ENCODE data around the gene TOM1L2.
"Not testable (repeated sequence)": the region's sequence is repeated elsewhere in the genome, so short reads cannot be mapped to it uniquely, and the experiment has no call there.

TOM1L2 gene

DNA sequence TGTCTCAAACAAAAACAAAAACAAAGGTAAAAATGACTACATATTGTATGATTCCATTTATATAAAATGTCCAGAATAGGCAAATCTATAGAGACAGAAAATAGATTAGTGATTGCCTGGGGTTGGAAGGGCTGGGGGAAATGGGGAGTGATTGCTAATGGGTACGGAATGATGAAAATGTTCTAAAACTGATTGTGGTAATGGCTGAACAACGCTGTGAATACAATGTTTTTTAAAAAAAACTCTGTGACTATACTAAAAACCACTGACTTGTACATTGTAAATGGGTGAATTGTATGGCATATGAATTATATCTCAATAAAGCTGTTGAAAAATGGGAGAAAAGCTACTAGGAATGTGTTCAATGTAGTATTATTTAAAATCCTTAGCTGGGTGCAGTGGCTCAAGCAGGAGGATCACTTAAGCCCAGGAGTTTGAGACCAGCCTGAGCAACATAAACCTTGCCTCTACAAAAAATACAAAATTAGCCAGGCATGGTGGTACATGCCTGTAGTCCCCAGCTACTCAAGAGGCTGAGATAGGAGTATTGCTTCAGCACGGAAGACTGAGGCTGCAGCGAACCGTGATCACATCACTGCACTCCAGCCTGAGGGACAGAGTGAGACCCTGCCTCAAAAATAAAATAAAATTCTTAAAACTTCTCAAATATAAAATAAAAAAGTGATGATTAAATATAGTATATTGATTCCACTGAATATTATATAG is 47.9 kb downstream of the TOM1L2 start:
- DNase-seq (ENCODE audit: low spot score) = no peak

GRCh38 chr17:17922070-17922614 is 50.1 kb downstream of the TOM1L2 start:
- no peak for DNase-seq (ENCODE audit: low spot score)

DNA sequence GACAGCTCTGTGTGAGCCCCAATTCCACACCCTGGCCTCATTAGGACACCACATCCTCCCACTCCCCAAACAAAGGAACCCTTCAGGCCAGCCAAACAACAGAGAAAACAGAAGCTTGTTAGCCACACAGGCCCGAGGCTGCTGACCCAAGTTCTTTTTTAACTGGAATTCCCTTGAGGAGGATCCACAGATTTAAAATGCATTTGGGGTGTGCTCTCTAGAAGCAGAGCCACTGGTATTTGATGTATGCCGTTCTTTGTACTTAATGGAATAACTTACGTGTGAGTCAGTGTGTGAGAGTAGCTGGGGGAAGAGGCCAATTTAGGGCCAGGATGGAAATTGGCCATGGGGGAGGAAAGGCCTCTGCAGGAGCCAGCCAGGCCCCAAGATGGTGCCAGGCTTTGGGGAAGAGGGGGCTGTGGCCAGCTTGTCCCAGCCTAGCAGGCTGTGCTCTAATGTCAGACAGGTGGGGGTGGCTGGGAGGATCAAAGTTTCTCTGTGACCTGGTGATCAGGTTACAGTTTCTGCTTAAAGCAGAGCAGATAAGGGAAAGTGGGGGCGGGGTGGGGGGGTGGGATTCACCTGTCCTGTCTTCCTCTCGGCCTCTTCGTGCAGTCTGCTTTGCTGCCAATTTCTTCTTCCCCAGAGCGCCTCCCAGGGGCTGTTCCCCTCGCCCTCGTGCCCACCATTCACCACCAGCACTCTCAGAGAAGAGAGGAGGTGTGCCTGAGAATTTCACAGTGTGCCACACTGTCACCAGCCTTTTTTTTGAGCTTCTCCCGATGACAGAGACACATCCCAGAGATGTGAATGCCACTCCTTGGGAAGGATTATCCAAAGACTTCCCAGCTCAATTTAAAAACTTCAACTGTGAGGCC is 50.8 kb downstream of the TOM1L2 start:
- peak; percentile 92 for DNase-seq (ENCODE audit: low spot score)

GRCh38 chr17:17919169-17920107 is 52.8 kb downstream of the TOM1L2 start:
- DNase-seq (ENCODE audit: low spot score) = peak; percentile 85

DNA sequence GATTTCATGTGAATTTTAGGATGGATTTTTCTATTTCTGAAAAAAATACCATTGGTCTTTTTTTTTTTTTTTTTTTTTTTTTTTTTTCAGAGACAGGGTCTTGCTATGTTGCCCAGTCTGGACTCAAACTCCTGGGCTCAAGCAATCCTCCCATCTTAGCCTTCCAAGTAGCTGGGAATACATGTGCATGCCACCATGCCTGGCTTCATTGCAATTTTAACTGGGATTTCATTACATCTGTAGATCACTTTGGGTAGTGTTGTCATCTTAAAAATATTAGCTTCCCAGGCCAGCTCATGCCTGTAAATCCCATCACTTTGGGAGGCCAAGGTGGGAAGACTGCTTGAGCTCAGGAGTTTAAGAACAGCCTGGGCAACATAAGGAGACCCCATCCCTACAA is 54.8 kb downstream of the TOM1L2 start:
- DNase-seq (ENCODE audit: low spot score) = no peak

- no peak for DNase-seq (ENCODE audit: low spot score)
Observed at GRCh38 chr17:17915183-17915582, 57.0 kb downstream of the TOM1L2 start.

- no peak for DNase-seq (ENCODE audit: low spot score)
Observed at GRCh38 chr17:17913695-17914332, 58.4 kb downstream of the TOM1L2 start.

- DNase-seq (ENCODE audit: low spot score) = not testable (repeated sequence)
Observed at GRCh38 chr17:17912336-17912735, 59.9 kb downstream of the TOM1L2 start.

- DNase-seq (ENCODE audit: low spot score) = no peak
Observed at GRCh38 chr17:17911001-17911613, 61.1 kb downstream of the TOM1L2 start.

GRCh38 chr17:17910060-17910459 is 62.1 kb downstream of the TOM1L2 start:
- no peak for DNase-seq (ENCODE audit: low spot score)

DNA sequence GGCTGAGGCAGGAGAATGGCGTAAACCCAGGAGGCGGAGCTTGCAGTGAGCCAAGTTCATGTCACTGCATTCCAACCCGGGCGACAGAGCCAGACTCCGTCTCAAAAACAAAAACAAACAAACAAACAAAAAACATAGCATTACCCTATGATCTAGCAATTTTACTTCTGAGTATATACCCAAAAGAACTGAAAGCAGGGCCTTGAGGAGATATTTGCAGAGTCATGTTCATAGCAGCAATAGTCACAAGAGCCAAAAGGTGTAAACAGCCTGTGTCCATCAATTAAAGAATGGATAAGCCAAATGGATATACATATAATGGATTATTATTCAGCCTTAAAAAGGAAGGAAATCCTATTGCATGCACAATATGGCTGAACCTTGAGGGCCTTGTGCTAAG is 63.1 kb downstream of the TOM1L2 start:
- DNase-seq (ENCODE audit: low spot score) = no peak

GRCh38 chr17:17907469-17907868 is 64.7 kb downstream of the TOM1L2 start:
- DNase-seq (ENCODE audit: low spot score) = no peak

- DNase-seq (ENCODE audit: low spot score) = no peak
Observed at GRCh38 chr17:17906418-17907215, 65.6 kb downstream of the TOM1L2 start.

GRCh38 chr17:17905036-17905320 is 67.2 kb downstream of the TOM1L2 start:
- DNase-seq (ENCODE audit: low spot score) = no peak

DNA sequence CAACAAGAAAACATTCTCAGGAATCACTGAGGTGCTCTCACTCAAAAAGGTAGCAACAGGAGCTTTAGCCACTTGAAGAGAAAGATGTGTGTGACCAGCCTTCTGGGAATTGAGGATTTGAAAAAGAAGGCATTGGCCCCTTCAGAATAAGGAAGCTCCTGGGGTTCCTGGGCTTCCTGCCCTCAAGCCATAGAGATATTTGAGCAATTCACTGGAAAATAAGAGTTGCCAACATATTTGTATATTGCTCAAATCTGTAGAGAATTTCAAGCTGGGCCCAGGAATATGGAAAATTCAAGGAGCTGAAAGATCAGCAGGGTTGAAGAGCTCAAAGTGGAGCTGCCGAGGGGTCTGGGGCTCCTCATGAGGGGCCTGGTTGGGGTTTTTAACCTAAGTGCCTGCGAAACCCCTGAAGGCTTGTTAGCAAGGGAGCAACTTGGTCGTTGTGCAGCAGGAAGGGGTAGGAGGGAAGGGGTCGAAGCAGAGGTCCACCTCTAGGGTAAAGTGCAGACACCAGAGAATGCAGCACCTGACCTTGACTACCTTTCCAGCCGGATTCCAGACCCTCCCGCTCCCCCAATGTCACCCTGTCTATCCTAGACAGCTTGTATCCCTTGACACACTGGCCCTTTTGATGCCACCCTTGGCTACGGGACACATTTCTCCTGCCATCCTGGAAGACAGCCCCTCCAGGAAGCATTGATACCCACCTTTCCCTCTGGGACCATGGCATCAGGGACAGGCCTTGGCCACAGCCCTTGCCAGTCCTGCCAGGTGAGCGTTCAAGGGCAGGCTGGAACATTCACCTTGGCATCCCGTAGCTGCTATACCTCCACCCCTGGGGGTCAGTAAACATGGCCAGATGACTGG is 67.8 kb downstream of the TOM1L2 start:
- no peak for DNase-seq (ENCODE audit: low spot score)

- no peak for DNase-seq (ENCODE audit: low spot score)
Observed at GRCh38 chr17:17902877-17903276, 69.3 kb downstream of the TOM1L2 start.

DNA sequence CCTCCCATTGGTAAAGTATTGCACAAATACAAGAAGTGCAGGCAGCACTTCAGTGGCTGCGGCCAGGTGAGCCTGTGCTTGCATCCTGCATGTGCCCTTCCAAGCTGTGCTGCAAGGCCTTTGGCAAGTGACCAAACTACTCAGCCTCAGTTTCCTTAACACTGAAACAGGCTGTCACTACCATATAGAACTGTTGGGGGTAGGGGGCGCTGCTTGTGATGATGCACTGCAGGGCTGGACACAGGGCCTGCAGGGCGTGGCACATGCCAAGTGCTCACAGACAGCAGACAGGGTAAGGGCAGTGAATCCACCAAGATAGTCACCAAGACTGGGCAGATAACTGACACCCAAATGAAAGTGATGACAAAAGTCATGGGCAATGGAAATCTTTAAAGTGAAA is 69.8 kb downstream of the TOM1L2 start:
- no peak for DNase-seq (ENCODE audit: low spot score)

- peak; percentile 71 for DNase-seq (ENCODE audit: low spot score)
Observed at GRCh38 chr17:17900615-17901520, 71.3 kb downstream of the TOM1L2 start.
